ENCODE results near the gene SDSL.

SDSL gene

GRCh38 chr12:113420996-113421595, 1.1 kb upstream of the SDSL start:
- DNase-seq (ENCODE audit: low spot score) = no peak

GRCh38 chr12:113422886-113423669, 898 bp downstream of the SDSL start:
- no peak for DNase-seq (ENCODE audit: low spot score)

GRCh38 chr12:113424456-113424855, 2.3 kb downstream of the SDSL start:
- no peak for DNase-seq (ENCODE audit: low spot score)

GRCh38 chr12:113424915-113425823, 3.0 kb downstream of the SDSL start:
- peak; percentile 49 for DNase-seq (ENCODE audit: low spot score)

- no peak for DNase-seq (ENCODE audit: low spot score)
These were observed 3.8 kb downstream of the SDSL start for GRCh38 chr12:113425960-113426453.

GRCh38 chr12:113427882-113428281, 5.7 kb downstream of the SDSL start:
- DNase-seq (ENCODE audit: low spot score) = no peak

- DNase-seq (ENCODE audit: low spot score) = no peak
These were observed 6.3 kb downstream of the SDSL start for GRCh38 chr12:113428482-113428881.

GRCh38 chr12:113432986-113433385, 10.8 kb downstream of the SDSL start:
- DNase-seq (ENCODE audit: low spot score) = peak; percentile 21

GRCh38 chr12:113435367-113435766, 13.2 kb downstream of the SDSL start:
- DNase-seq (ENCODE audit: low spot score) = no peak

GRCh38 chr12:113436586-113436985, 14.4 kb downstream of the SDSL start:
- no peak for DNase-seq (ENCODE audit: low spot score)

GRCh38 chr12:113436993-113437728, 15.0 kb downstream of the SDSL start:
- DNase-seq (ENCODE audit: low spot score) = no peak

- DNase-seq (ENCODE audit: low spot score) = no peak
These were observed 15.5 kb downstream of the SDSL start for GRCh38 chr12:113437729-113438100.

GRCh38 chr12:113438523-113439300, 16.5 kb downstream of the SDSL start:
- DNase-seq (ENCODE audit: low spot score) = no peak

- no peak for DNase-seq (ENCODE audit: low spot score)
These were observed 17.1 kb downstream of the SDSL start for GRCh38 chr12:113439301-113439597.

GRCh38 chr12:113439606-113440030, 17.4 kb downstream of the SDSL start:
- DNase-seq (ENCODE audit: low spot score) = peak; percentile 39

- no peak for DNase-seq (ENCODE audit: low spot score)
These were observed 18.2 kb downstream of the SDSL start for GRCh38 chr12:113440336-113440735.

GRCh38 chr12:113440947-113441782, 19.0 kb downstream of the SDSL start:
- no peak for DNase-seq (ENCODE audit: low spot score)

- DNase-seq (ENCODE audit: low spot score) = no peak
These were observed 20.9 kb downstream of the SDSL start for GRCh38 chr12:113443030-113443539.

GRCh38 chr12:113445544-113446171, 23.5 kb downstream of the SDSL start:
- DNase-seq (ENCODE audit: low spot score) = no peak

- DNase-seq (ENCODE audit: low spot score) = no peak
These were observed 26.7 kb downstream of the SDSL start for GRCh38 chr12:113448873-113449272.
